ENCODE data around the gene METAP1D. TPM values are rescaled to one million over a fixed set of nuclear protein-coding genes. Genes with fewer than 3 reads are reported as not detected.

METAP1D gene
- total RNA-seq, 1 experiment from 2014 or later = 5.2 TPM

- peaks cover 37 to 51% of the 10 kb centered on the region in 2 experiments for H3K4me1 Mint-ChIP-seq
- H4K91ac ChIP-seq (ENCODE audit: insufficient read length, low read depth, low read length) = no peak overlapping the region
- H3K79me1 ChIP-seq (ENCODE audit: insufficient read depth, low read depth, low read length, poor library complexity, severe bottlenecking) = no peaks in the 10 kb centered on the region
- H3K9me3 Mint-ChIP-seq = peaks cover 3 to 9% of the 10 kb centered on the region in 2 experiments; a peak in 4 of 5 replicates
- peak overlapping the region; percentile 62 to 80 for H3K4me3 Mint-ChIP-seq
- H2BK15ac ChIP-seq (ENCODE audit: low read depth, low read length) = no peak overlapping the region
- no peak overlapping the region for H2BK12ac ChIP-seq (ENCODE audit: insufficient read length, low read depth, low read length)
- H3K27me3 ChIP-seq (ENCODE audit: insufficient read depth, low read length) = peaks cover 86% of the 10 kb centered on the region
- peaks cover 0 to 2% (median 1%) of the 10 kb centered on the region in 3 experiments; a peak in 2 of 7 replicates for H3K36me3 Mint-ChIP-seq (ENCODE audit: insufficient read depth in 1 of 3, low read depth in 3 of 3)
- H2BK120ac ChIP-seq (ENCODE audit: low read depth, low read length, poor library complexity, severe bottlenecking) = no peak overlapping the region
- no peak overlapping the region for H3K23ac ChIP-seq (ENCODE audit: insufficient read length, low read depth, low read length)
- H3T11ph ChIP-seq (ENCODE audit: low read length) = no peak overlapping the region
- no peak overlapping the region for H3K18ac ChIP-seq (ENCODE audit: insufficient read length, low read depth, low read length)
- no peak overlapping the region for H2AK5ac ChIP-seq (ENCODE audit: insufficient read length, low read length)
- H3K27me3 Mint-ChIP-seq (ENCODE audit: low read depth) = peaks cover 100% of the 10 kb centered on the region
- peak overlapping the region; percentile 51 for H3K4me2 ChIP-seq (ENCODE audit: insufficient read depth, insufficient read length, low read length)
- no peak overlapping the region for H3K4ac ChIP-seq (ENCODE audit: low read depth, low read length)
- WGBS (ENCODE audit: extremely low coverage, insufficient read length, low lambda C conversion rate) = no CpG with 5 or more reads among the region's 36 CpGs
- no peak for DNase-seq
- no peak for TF ChIP-seq CTCF (conservative IDR thresholded peaks at IDR 0.05)
- no peak overlapping the region for H3K14ac ChIP-seq (ENCODE audit: insufficient read depth, low read length)
- no peak overlapping the region for H3K9ac ChIP-seq (ENCODE audit: extremely low read depth, insufficient read length, low read length)
- H3K4me1 ChIP-seq (ENCODE audit: insufficient read depth, low read length) = no peaks in the 10 kb centered on the region
- H4K5ac ChIP-seq (ENCODE audit: insufficient read length, low read depth, low read length) = no peak overlapping the region
- H3K56ac ChIP-seq (ENCODE audit: insufficient read length, low read depth, low read length) = no peak overlapping the region
- H3K27ac Mint-ChIP-seq = peak overlapping the region in 1 of 3 experiments; percentile 57; a peak in 2 of 7 replicates
- no peak overlapping the region for H4K8ac ChIP-seq (replicated peaks; ENCODE audit: insufficient read length, low read depth, low read length)
- H3K79me2 ChIP-seq (ENCODE audit: insufficient read depth, low read length) = no peaks in the 10 kb centered on the region
- no peak overlapping the region for H2AFZ ChIP-seq (ENCODE audit: low read length)
- no peak overlapping the region for H3K27ac ChIP-seq (ENCODE audit: insufficient read length, low read depth, low read length)
- H2BK5ac ChIP-seq (ENCODE audit: insufficient read length, low read length) = no peak overlapping the region
- no peaks in the 10 kb centered on the region for H3K9me3 ChIP-seq (ENCODE audit: control insufficient read depth, low read depth, low read length)
- peaks cover 27% of the 10 kb centered on the region for H3K23me2 ChIP-seq (ENCODE audit: insufficient read length, low read depth, low read length, poor library complexity, severe bottlenecking)
- no peak overlapping the region for H2BK20ac ChIP-seq (ENCODE audit: low read depth, low read length, poor library complexity, severe bottlenecking)
- H4K20me1 ChIP-seq (ENCODE audit: control insufficient read depth, insufficient read depth, insufficient read length) = no peaks in the 10 kb centered on the region
Measured at GRCh38 chr2:172101821-172102390, 102.2 kb downstream of the METAP1D start.
